H1 (cell line): Measurements from ENCODE around the gene IRAK4. TPM values are rescaled to one million over a fixed set of nuclear protein-coding genes. Genes with fewer than 3 reads are reported as not detected.

Source experiments
- CTCF ChIA-PET: fragments of 300-600 bp; sonication (Branson Sonifier 250); formaldehyde crosslinking; loops from one replicate; lab custom pipeline; 2021; ENCODE audit not compliant: partially characterized antibody; lab: Charles Lee
- POLR2A ChIA-PET: fragments of 300-600 bp; sonication (Branson Sonifier 250); formaldehyde crosslinking; loops from one replicate; lab custom pipeline; 2021; ENCODE audit warnings: inconsistent platforms; ENCODE audit not compliant: partially characterized antibody; lab: Charles Lee
- DNase-seq, 2 experiments: peaks; one replicate each; pipeline versions ENCODE4 v3.0.0 to v3.0.0-alpha.2; 2010 to 2022; ENCODE audit warnings: low spot score in 2 of 2, low read depth in 1 of 2, mixed read lengths in 1 of 2
- FAIRE-seq: peaks from 2 replicates; lab custom pipeline; 2011; peaks lifted over from hg19 to GRCh38; lab: Jason Lieb, UNC
- H2AFZ ChIP-seq: 2 replicates; pipeline ENCODE4 v1.8.1; 2012; ENCODE audit warnings: low read length, inconsistent platforms
- H2AK5ac ChIP-seq: 2 replicates; pipeline ENCODE4 v1.6.1; 2013; ENCODE audit warnings: low read depth, low read length
- H2BK120ac ChIP-seq: replicated peaks from 2 replicates; pipeline ENCODE3; 2013; ENCODE audit warnings: low read depth, low read length, inconsistent platforms
- H2BK12ac ChIP-seq: 2 replicates; pipeline ENCODE4 v1.6.1; 2013; ENCODE audit warnings: low read depth, low read length
- H2BK15ac ChIP-seq: 2 replicates; pipeline ENCODE4 v1.6.1; 2013; ENCODE audit warnings: low read length
- H2BK20ac ChIP-seq: 2 replicates; pipeline ENCODE4 v1.6.1; 2013; ENCODE audit warnings: low read length
- H2BK5ac ChIP-seq: 2 replicates; pipeline ENCODE4 v1.6.1; 2013; ENCODE audit warnings: low read depth, low read length
- H3K14ac ChIP-seq: 2 replicates; pipeline ENCODE4 v1.6.1; 2013; ENCODE audit warnings: inconsistent platforms; ENCODE audit not compliant: insufficient read length
- H3K18ac ChIP-seq: 2 replicates; pipeline ENCODE4 v1.6.1; 2013; ENCODE audit warnings: low read length; ENCODE audit errors: extremely low read depth
- H3K23ac ChIP-seq: 2 replicates; pipeline ENCODE4 v1.6.1; 2013; ENCODE audit warnings: inconsistent platforms; ENCODE audit not compliant: insufficient read length
- H3K23me2 ChIP-seq: 2 replicates; pipeline ENCODE4 v1.6.1; 2013; ENCODE audit warnings: low read depth, low read length
- H3K27ac ChIP-seq: 2 replicates; pipeline ENCODE4 v1.6.1; 2011; ENCODE audit warnings: low read depth, low read length, inconsistent platforms
- H3K27me3 ChIP-seq, 4 experiments: replicated peaks in 1 of 4; 1 replicate in 1 of 4; 2 replicates in 3 of 4; pipeline versions ENCODE4 v1.6.1 to v1.8.1; 2011 to 2013; ENCODE audit warnings: low read length in 3 of 4, mild to moderate bottlenecking in 3 of 4, inconsistent platforms in 2 of 4, mixed read lengths in 2 of 4, moderate library complexity in 1 of 4; ENCODE audit not compliant: control insufficient read depth in 3 of 4, insufficient read depth in 3 of 4; ENCODE audit errors: extremely low read depth in 1 of 4
- H3K36me3 ChIP-seq, 4 experiments: 2 replicates each; pipeline versions ENCODE4 v1.6.1 to v1.8.1; 2011 to 2013; ENCODE audit warnings: mild to moderate bottlenecking in 4 of 4, low read length in 3 of 4, moderate library complexity in 2 of 4, control low read depth in 1 of 4, inconsistent platforms in 1 of 4; ENCODE audit not compliant: insufficient read depth in 4 of 4, control insufficient read depth in 2 of 4
- H3K4ac ChIP-seq: replicated peaks from 2 replicates; pipeline ENCODE3; 2013; ENCODE audit warnings: low read length, low read depth, mixed read lengths, inconsistent platforms; ENCODE audit not compliant: insufficient read length
- H3K4me1 ChIP-seq, 4 experiments: replicated peaks in 1 of 4; 1 replicate in 1 of 4; 2 replicates in 3 of 4; pipeline versions ENCODE4 v1.6.1 to v1.8.1; 2011 to 2013; ENCODE audit warnings: low read length in 3 of 4, inconsistent platforms in 2 of 4, mixed read lengths in 1 of 4; ENCODE audit not compliant: insufficient read depth in 4 of 4, control insufficient read depth in 3 of 4
- H3K4me2 ChIP-seq, 2 experiments: 2 replicates each; pipeline versions ENCODE4 v1.6.1 to v1.8.1; 2011 to 2013; ENCODE audit warnings: low read depth in 2 of 2, low read length in 2 of 2, control low read depth in 1 of 2, inconsistent platforms in 1 of 2, mild to moderate bottlenecking in 1 of 2; ENCODE audit not compliant: insufficient read depth in 1 of 2
- H3K4me3 ChIP-seq, 4 experiments: fragments of 200-600, 300-600 bp in 1 of 4; sonication (generic), shearing (Covaris generic), sonication (Bioruptor Twin) in 1 of 4; 2 replicates each; pipeline versions ENCODE4 v1.5.1 to v1.8.1; 2011 to 2016; ENCODE audit warnings: low read length in 4 of 4, low read depth in 3 of 4, control low read depth in 2 of 4, inconsistent platforms in 2 of 4, mild to moderate bottlenecking in 2 of 4, mixed read lengths in 1 of 4, moderate library complexity in 1 of 4; ENCODE audit not compliant: insufficient read depth in 2 of 4; ENCODE audit errors: extremely low read depth in 1 of 4
- H3K56ac ChIP-seq: replicated peaks from 2 replicates; pipeline ENCODE3; 2013; ENCODE audit warnings: low read depth, mild to moderate bottlenecking, mixed read lengths, low read length, inconsistent platforms; ENCODE audit not compliant: insufficient read length
- H3K79me1 ChIP-seq: 2 replicates; pipeline ENCODE4 v1.6.1; 2013; ENCODE audit warnings: low read depth, low read length, control low read depth
- H3K79me2 ChIP-seq, 2 experiments: 2 replicates each; pipeline versions ENCODE4 v1.6.1 to v1.8.1; 2012 to 2013; ENCODE audit warnings: low read length in 2 of 2, mild to moderate bottlenecking in 2 of 2, inconsistent platforms in 1 of 2; ENCODE audit not compliant: insufficient read depth in 2 of 2, control insufficient read depth in 1 of 2
- H3K9ac ChIP-seq, 4 experiments: replicated peaks in 1 of 4; 1 replicate in 1 of 4; 2 replicates in 3 of 4; pipeline versions ENCODE4 v1.6.1 to v1.8.1; 2011 to 2013; ENCODE audit warnings: low read depth in 3 of 4, low read length in 3 of 4, control low read depth in 2 of 4, mild to moderate bottlenecking in 2 of 4, moderate library complexity in 2 of 4, inconsistent platforms in 1 of 4; ENCODE audit errors: extremely low read depth in 1 of 4
- H3K9me3 ChIP-seq, 2 experiments: 2 replicates each; pipeline versions ENCODE4 v1.6.1 to v1.8.1; 2012 to 2013; ENCODE audit warnings: mild to moderate bottlenecking in 2 of 2, moderate library complexity in 2 of 2, control low read depth in 1 of 2, inconsistent platforms in 1 of 2, low read depth in 1 of 2, low read length in 1 of 2, mixed read lengths in 1 of 2; ENCODE audit not compliant: insufficient read depth in 2 of 2
- H4K20me1 ChIP-seq, 2 experiments: replicated peaks in 1 of 2; 2 replicates each; pipeline versions ENCODE3 to v1.8.1; 2011 to 2013; ENCODE audit warnings: inconsistent platforms in 2 of 2, low read length in 2 of 2, mild to moderate bottlenecking in 1 of 2; ENCODE audit not compliant: insufficient read depth in 2 of 2, control insufficient read depth in 1 of 2
- H4K5ac ChIP-seq: 2 replicates; pipeline ENCODE4 v1.6.1; 2013; ENCODE audit warnings: low read length, low read depth, mixed read lengths, inconsistent platforms; ENCODE audit not compliant: insufficient read length
- H4K8ac ChIP-seq: 2 replicates; pipeline ENCODE4 v1.8.0; 2013; ENCODE audit warnings: mild to moderate bottlenecking, moderate library complexity, low read length, inconsistent platforms; ENCODE audit not compliant: insufficient read depth; ENCODE audit errors: extremely low read depth
- H4K91ac ChIP-seq: replicated peaks from 2 replicates; pipeline ENCODE3; 2013; ENCODE audit warnings: low read length, mixed read lengths, inconsistent platforms; ENCODE audit not compliant: insufficient read length
- TEAD4 ChIP-seq: IDR thresholded peaks from 2 replicates; pipeline ENCODE4 v1.6.1; 2012; ENCODE audit warnings: low read depth, low read length, inconsistent platforms, mixed read lengths
- WGBS, 2 experiments: shearing (Covaris generic) in 1 of 2; methylation state at CpG; one replicate each; pipeline versions ENCODE4 v1.1.6 to v1.1.7; 2013 to 2015; ENCODE audit warnings: low lambda C conversion rate in 2 of 2, mixed read lengths in 2 of 2, inconsistent platforms in 1 of 2, low coverage in 1 of 2, missing lambda C conversion rate in 1 of 2; ENCODE audit not compliant: insufficient replicate concordance in 2 of 2, insufficient coverage in 1 of 2, insufficient read length in 1 of 2; ENCODE audit errors: extremely low coverage in 1 of 2, missing lambda C conversion rate in 1 of 2; 5-methylcytosine and 5-hydroxymethylcytosine counted together
- polyA plus RNA-seq, 7 experiments: library from polyadenylated mRNA; depleted of rRNA in 3 of 7; stranded (reverse) in 5 of 7; unstranded in 2 of 7; fragments of >200 nt in 5 of 7; fragments of 200-250 nt in 2 of 7; gene quantifications; 1 replicate in 5 of 7; 2 replicates in 1 of 7; 4 replicates in 1 of 7; pipeline versions ENCODE4 v1.2.1 to v1.2.3, GENCODE V29; 2011 to 2013; ENCODE audit warnings: missing spikeins in 2 of 7, mixed read lengths in 2 of 7
- total RNA-seq: library from RNA; stranded (reverse); fragmentation: NEBNext Ultra II Directional; extraction: Animal tissue kit (Norgen Biotek cat#: 25700); gene quantifications from 2 replicates; pipeline ENCODE4 v1.2.1, GENCODE V29; 2021

Gene IRAK4
- total and polyA plus RNA-seq, 2 of the 8 experiments (the other 6 are each of a cell fraction or from before 2014, with no cell fraction given): 2.3 to 7.7 TPM

- Histone ChIP-seq H3K14ac (no peak overlapping the region), H3K18ac (no peak overlapping the region), H3K9me3 (no peaks in the 10 kb centered on the region), H2BK15ac (no peak overlapping the region), H3K79me1 (no peaks in the 10 kb centered on the region), H3K56ac (no peak overlapping the region), H3K4ac (no peak overlapping the region), H3K23ac (no peak overlapping the region), H3K4me1 (no peaks in the 10 kb centered on the region), H2AFZ (no peak overlapping the region), H3K4me2 (no peak overlapping the region), H4K5ac (no peak overlapping the region), H2BK20ac (no peak overlapping the region), H3K4me3 (no peak overlapping the region), H3K27me3 (no peaks in the 10 kb centered on the region), H2AK5ac (no peak overlapping the region), H4K20me1 (no peaks in the 10 kb centered on the region), H3K23me2 (no peaks in the 10 kb centered on the region), H3K27ac (no peak overlapping the region), H2BK5ac (no peak overlapping the region), H4K91ac (no peak overlapping the region), H2BK12ac (no peak overlapping the region), H3K36me3 (no peaks in the 10 kb centered on the region), H3K9ac (no peak overlapping the region), H4K8ac (no peak overlapping the region), H3K79me2 (no peaks in the 10 kb centered on the region), H2BK120ac (no peak overlapping the region)
- WGBS, 2 experiments: 100% methylated on average over 3 of the region's 3 CpGs; no CpG with 5 or more reads in 1 of the 2 experiments
- ChIA-PET POLR2A (no interaction called here), CTCF (interaction anchor here (0.6 to 1.2 kb wide), 4 partner anchors 13 to 59 kb away, joined by 3 to 4 read pairs (median 3); no protein-coding TSS in a partner anchor)
- DNase-seq (no peak), FAIRE-seq (no peak)
- no peak for TF ChIP-seq TEAD4
These were observed 67.9 kb downstream of the IRAK4 start for GRCh38 chr12:43826681-43827080.
